GM19240 (cell line): ENCODE measurements around the gene EPS8L1.
"Not testable (repeated sequence)": the region's sequence is repeated elsewhere in the genome, so short reads cannot be mapped to it uniquely, and the experiment has no call there.

Source experiments
- DNase-seq: peaks from one replicate; pipeline ENCODE4 v3.0.0; 2011; ENCODE audit warnings: low spot score; ENCODE audit not compliant: insufficient read length

EPS8L1 gene

DNA sequence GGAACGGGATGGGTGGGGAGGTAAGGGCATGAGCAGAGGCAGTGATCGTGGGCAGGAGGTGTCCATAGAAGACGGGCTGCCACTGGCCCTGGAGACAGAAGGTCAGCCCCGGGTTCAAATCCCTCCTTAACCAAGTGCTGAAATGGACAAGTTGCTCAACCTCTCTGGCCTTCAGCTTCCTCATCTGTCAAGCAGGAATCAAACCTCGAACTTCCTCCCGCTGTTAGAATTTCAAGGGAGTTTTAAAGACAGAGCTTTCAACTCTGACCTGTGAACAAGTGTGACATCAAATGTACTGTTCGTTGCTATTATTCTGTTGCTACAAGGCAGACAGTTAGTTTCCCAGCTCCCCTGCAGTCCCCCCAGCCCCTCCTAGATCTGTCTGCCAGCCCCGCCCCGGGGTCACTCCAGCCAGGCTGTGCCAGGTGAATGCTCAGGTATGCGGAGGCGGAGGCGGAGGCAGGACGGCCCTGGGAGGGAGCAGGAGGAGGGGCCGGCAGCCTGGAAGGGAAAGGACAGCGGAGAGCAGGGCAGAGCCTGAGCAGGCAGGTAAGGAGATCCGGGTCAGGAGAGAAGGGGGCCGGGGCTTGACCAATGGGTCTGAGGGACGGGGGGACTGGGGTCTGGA, at the start of gene EPS8L1:
Gene EPS8L1 (plus strand): TSS at position 499 of the 628 bp plus-strand sequence. CDS start 576 bp downstream, outside the sequence.
- no peak for DNase-seq

- not testable (repeated sequence) for DNase-seq
These were observed 48.6 kb upstream of the EPS8L1 start for GRCh38 chr19:55027140-55027471.

DNA sequence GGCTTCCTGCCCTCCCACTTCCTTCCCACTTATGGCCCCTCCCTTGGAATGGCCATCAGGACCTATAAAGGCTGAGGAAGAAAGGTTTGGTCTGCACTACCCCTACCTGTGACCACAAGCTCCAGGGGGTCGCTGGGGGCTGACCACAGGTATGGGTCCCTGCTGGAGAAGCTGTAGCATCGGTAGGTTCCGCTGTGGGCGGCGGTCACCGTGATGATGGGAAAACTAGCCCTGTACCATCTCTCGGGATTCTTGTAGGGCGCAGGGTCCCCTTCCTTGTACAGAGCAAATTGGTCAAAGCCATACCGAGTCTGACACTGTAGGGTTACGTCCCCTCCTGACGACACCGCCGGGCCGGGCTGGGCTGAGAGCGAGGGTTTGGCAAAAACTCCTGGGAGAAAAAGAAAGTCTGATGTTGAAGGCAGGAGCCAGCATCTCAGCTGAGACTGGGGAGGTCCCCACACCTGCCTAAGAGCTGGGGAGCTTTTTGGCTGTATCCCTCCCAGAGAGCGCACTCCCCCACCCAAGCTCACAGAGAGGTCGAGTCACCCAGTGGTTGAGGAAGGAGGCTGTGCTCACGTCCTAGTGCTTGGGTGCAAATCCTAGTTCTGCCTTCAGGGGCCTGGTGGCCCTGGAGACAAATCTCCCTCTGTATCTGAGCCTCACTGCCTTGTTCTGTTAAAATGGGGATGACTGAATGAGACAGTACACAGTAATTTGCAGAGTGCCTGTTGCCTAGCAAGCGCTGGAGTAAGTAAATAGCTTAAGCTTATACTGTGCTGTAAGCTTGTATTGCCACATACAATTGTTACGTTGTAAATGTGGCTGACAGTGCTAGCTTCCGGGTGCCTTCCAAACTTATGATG, 48.0 kb upstream of the EPS8L1 start:
- no peak for DNase-seq

DNA sequence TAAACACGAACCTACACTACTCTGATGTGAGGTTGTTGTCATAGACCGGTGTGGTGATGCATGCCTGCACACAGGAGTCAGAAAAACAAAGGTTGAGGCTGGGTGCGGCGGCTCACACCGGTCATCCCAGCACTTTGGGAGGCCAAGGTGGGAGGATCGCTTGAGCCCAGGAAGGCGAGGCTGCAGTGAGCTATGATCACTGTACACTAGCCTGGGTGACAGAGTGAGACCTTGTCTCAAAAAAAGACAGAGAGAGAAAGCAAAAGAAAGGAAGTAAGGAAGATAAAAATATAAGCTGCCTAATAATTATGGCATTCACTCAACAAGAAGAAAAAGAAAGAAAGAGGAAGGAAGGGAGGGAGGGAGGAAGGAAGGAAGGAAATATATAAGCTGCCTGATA, 46.9 kb upstream of the EPS8L1 start:
- no peak for DNase-seq

DNA sequence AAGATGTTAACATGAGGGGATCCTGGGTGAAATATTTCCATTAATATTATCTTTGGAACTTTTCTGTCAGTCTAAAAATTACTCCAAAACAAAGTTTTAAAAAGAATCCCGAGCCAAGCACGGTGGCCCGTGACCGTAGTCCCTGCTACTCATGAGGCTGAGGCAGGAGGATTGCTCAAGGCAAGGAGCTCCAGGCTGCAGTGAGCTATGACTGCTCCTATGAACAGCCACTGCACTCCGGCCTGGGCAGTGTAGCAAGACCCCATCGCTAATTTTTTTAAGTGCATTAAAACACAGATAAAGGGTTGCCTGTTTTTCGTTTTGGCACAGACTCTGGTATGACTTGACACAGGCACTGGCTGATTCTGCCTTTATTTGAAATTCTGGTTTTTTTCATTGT, 44.5 kb upstream of the EPS8L1 start:
- DNase-seq = no peak

DNA sequence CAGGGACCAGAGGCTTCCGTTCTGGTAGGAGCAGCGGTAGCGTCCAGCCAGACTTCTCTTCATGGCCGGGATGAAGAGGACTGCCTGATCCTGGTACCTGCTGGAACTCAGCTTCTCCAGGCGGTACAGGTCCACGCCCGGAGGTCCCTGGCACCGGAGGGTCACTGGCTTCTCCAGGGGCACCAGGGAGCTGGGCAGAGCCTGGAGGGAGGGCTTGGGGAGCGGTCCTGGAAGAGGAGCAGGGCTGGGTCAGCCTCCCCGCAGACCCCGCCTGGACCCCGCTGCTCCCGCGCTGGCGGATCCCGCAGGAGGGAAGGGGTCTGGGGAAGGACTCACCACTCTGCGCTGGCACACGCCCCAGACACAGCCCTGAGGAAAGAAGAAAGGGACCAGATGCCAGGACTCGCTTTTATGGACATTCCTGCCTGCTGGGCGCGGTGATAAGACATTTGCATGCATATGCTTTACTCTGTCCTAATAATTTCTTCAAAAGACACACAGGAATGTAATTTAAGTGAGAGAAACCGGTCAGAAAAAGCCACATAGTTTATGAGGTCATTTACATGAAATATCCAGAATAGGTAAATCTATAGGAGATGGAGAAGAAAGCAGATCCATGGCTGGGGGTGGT, 43.4 kb upstream of the EPS8L1 start:
- DNase-seq = no peak

- DNase-seq = not testable (repeated sequence)
These were observed 42.6 kb upstream of the EPS8L1 start for GRCh38 chr19:55032976-55033643.

DNA sequence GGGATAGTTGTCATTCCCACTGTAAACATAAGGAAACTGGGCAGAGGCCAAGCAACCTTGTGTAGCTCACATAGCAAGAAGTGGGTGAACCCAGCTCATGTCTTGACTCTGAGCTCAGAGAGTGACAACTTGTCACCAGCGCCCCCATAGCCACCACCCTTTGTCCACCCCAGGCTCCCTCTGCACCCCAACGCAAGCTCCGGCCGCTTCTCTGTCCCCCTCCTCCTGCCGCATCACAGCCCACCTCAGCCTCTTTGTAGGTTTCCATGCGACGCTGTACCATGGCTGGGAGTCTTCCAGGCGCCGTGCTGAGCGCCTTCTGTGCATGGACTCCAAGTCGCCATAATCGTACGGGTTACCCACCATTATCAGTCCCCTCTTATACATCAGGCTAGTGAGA, 40.9 kb upstream of the EPS8L1 start:
- no peak for DNase-seq

- no peak for DNase-seq
These were observed 39.6 kb upstream of the EPS8L1 start for GRCh38 chr19:55036058-55036457.

- DNase-seq = not testable (repeated sequence)
These were observed 38.1 kb upstream of the EPS8L1 start for GRCh38 chr19:55037603-55038002.

- DNase-seq = not testable (repeated sequence)
These were observed 35.0 kb upstream of the EPS8L1 start for GRCh38 chr19:55040654-55041053.

DNA sequence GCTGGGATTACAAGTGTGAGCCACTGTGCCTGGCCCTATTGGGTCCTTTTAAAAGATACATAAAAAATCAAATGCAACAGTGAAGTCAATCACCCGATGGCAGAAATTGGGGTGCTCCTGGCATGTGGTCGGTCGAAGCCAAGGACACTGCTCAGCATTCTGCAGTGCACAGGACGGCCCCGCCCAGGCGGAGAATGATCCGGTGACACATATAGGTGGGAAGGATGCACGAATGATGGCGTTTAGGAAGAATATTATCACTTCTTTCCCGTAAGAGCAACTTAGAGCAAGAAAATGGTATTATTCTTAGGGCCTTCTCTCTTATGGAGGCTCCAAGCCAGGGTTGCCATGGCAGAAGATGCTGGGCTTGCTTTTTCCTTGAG, 34.4 kb upstream of the EPS8L1 start:
- DNase-seq = no peak

- no peak for DNase-seq
These were observed 33.9 kb upstream of the EPS8L1 start for GRCh38 chr19:55041627-55042343.

DNA sequence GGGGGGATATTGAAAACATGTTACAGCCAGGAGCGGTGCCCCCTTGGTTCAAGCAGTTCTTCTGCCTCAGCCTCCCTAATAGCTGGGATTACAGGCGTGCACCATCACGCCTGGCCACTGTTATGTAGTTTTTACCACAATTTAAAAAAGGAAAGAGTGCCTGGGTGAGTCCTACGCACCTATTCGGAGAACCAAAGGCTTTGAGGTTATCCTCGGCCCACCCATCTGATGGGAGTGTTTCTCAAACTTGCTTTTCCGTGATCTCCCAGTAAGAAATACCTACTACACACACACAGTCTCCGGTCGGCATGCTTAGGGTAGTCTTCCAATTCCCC, 33.4 kb upstream of the EPS8L1 start:
- DNase-seq = no peak

DNA sequence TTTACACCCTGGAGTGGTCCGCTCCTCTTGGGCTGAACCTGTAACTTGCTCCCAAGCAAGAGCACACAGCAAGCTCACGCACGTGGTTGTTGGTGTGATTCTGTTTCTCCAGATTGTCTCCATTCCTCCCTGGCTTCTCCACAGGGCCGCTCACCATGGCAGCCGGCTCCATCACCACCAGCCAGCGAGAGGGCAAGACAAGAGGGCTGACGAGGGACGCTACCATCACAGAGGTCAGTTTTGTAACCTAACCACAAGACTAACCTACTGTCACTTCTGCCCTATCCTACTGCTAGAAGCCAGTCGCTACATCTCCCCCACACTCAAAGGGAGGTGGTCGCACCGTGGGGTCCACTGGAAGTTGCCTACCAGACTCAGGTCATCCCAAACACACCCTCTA, 33.0 kb upstream of the EPS8L1 start:
- DNase-seq = no peak

DNA sequence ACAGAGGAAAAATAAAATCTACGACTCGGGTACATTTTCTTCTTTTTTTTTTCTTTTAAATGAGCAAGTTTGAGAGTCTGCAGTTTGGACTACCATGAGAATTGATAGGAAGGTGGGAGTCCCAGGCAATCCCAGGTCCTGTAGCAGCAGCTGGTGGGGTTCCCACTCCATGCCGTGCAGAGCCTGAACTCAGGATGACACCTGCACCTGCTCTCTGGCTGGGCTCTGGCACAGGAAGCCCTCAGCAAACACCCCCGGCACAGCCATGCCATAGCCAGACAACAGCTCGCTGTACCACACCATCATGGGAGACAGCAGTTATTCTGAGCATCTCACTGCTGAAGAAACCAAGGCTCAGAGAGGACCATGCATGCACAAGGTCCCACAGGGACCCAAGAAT, 31.4 kb upstream of the EPS8L1 start:
- DNase-seq = no peak

- no peak for DNase-seq
These were observed 30.6 kb upstream of the EPS8L1 start for GRCh38 chr19:55044771-55045716.

DNA sequence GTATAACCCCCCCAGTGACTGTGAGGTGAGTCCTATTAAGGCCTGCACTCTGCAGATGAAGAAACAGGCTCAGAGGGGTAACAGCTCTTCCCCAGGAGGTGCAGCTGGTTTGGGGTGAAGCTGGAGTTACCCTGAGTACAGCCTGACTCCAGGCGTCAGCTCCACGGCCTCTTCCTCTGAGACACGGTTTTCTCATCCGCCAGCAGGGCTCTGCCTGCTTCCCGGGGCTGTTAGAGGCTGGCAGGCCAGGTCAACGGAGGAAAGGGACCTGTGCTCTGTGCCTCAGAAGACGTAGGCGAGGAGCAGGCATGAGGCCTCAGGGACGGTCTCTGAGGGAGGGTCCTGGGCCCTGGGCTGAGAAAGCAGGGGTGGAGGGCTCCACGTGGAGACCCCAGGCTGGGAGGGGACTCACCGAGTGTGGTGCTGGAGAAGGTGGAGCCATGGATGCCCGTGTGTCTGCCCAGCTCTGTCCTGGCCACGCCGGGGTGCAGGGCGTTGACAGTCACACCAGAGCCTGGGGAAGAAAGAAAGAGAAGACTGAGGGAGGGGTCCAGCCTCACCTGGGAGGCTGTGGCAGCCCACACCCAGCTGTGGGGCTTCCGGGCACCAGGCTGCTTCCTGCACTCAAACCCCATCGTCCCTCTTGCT, 28.6 kb upstream of the EPS8L1 start:
- DNase-seq = no peak

- no peak for DNase-seq
These were observed 27.7 kb upstream of the EPS8L1 start for GRCh38 chr19:55047951-55048350.

DNA sequence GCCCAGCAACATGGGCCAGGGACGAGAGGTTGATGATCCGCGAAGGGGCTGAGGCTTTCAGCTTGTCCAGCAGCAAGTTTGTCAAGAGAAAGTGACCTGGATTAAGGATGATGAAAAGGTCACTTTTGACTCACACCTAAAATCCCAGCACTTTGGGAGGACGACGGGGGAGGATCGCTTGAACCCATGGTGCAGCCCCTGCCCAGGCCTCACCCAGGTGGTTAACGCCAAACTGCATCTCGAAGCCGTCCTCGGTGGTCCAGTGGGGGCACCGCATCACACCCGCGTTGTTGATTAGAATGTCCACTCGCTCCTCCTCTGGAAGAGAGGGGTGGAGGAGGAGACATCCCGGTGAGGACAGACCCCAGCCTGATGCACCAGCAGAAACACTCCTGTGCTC, 27.2 kb upstream of the EPS8L1 start:
- no peak for DNase-seq
